ENCODE data around the gene CDC42SE2.
"Not testable (repeated sequence)": the region's sequence is repeated elsewhere in the genome, so short reads cannot be mapped to it uniquely, and the experiment has no call there.

Gene CDC42SE2

GRCh38 chr5:131389869-131390265 is 126.0 kb downstream of the CDC42SE2 start:
- no peak for ATAC-seq

GRCh38 chr5:131392466-131393095 is 128.7 kb downstream of the CDC42SE2 start:
- ATAC-seq (no peak), DNase-seq (no peak)

More at GRCh38 chr5:131389869-131390265, 126.0 kb downstream of the CDC42SE2 start:
- DNase-seq = no peak

- no peak for DNase-seq
- no peak for ATAC-seq
Observed at GRCh38 chr5:131393498-131393968, 129.7 kb downstream of the CDC42SE2 start.

- DNase-seq (no peak), ATAC-seq (peak; percentile 91)
Observed at GRCh38 chr5:131394128-131394527, 130.3 kb downstream of the CDC42SE2 start.

GRCh38 chr5:131396015-131396414 is 132.2 kb downstream of the CDC42SE2 start:
- DNase-seq (no peak), ATAC-seq (peak; percentile 76)

- DNase-seq (no peak), ATAC-seq (no peak)
Observed at GRCh38 chr5:131396630-131397273, 132.9 kb downstream of the CDC42SE2 start.

GRCh38 chr5:131399007-131399406 is 135.2 kb downstream of the CDC42SE2 start:
- not testable (repeated sequence) for DNase-seq, ATAC-seq

- ATAC-seq = no peak
- no peak for DNase-seq
Observed at GRCh38 chr5:131400585-131400984, 136.7 kb downstream of the CDC42SE2 start.

- ATAC-seq = no peak
- DNase-seq = no peak
Observed at GRCh38 chr5:131405674-131406073, 141.8 kb downstream of the CDC42SE2 start.

GRCh38 chr5:131406076-131406475 is 142.2 kb downstream of the CDC42SE2 start:
- DNase-seq (no peak), ATAC-seq (no peak)

- ATAC-seq = no peak
- DNase-seq = no peak
Observed at GRCh38 chr5:131406975-131407638, 143.3 kb downstream of the CDC42SE2 start.

GRCh38 chr5:131413605-131414559 is 150.0 kb downstream of the CDC42SE2 start:
- peak; percentile 31 for DNase-seq
- ATAC-seq = peak; percentile 82

- DNase-seq (no peak), ATAC-seq (no peak)
Observed at GRCh38 chr5:131416729-131417128, 152.9 kb downstream of the CDC42SE2 start.

GRCh38 chr5:131417240-131417869 is 153.5 kb downstream of the CDC42SE2 start:
- ATAC-seq (peak; percentile 43), DNase-seq (peak; percentile 87)

GRCh38 chr5:131418846-131419245 is 155.0 kb downstream of the CDC42SE2 start:
- DNase-seq (no peak), ATAC-seq (no peak)

- ATAC-seq (no peak), DNase-seq (no peak)
Observed at GRCh38 chr5:131419877-131420276, 156.0 kb downstream of the CDC42SE2 start.

GRCh38 chr5:131423056-131423455 is 159.2 kb downstream of the CDC42SE2 start:
- DNase-seq (no peak), ATAC-seq (no peak)

- no peak for ATAC-seq
- no peak for DNase-seq
Observed at GRCh38 chr5:131426011-131426410, 162.2 kb downstream of the CDC42SE2 start.

GRCh38 chr5:131430794-131431193 is 166.9 kb downstream of the CDC42SE2 start:
- no peak for ATAC-seq
- DNase-seq = no peak

- ATAC-seq = no peak
Observed at GRCh38 chr5:131431794-131432193, 167.9 kb downstream of the CDC42SE2 start.

GRCh38 chr5:131433109-131433508 is 169.3 kb downstream of the CDC42SE2 start:
- no peak for ATAC-seq
- no peak for DNase-seq

More at GRCh38 chr5:131431794-131432193, 167.9 kb downstream of the CDC42SE2 start:
- DNase-seq = no peak

Measured in stimulated activated naive CD8-positive, alpha-beta T cell treated with anti-CD3 and anti-CD28 coated beads, Interleukin-15, Interleukin-2, amounts not matched to agents 100 U/mL and 50 U/mL, for 24 hours (primary cell).